Adipose tissue (tissue), 3 donors: ENCODE data around the gene NELL1. TPM values are rescaled to one million over a fixed set of nuclear protein-coding genes. Genes with fewer than 3 reads are reported as not detected.

Experiments used
- H3K27ac ChIP-seq: one replicate; pipeline ENCODE4 v1.5.1; 2013; ENCODE audit warnings: low read depth, low read length
- WGBS, 3 donors: extraction: QIAGEN DNeasy Blood & Tissue Kit; methylation state at CpG; one replicate each; pipeline ENCODE4 v1.1.7; 2013; 5-methylcytosine and 5-hydroxymethylcytosine counted together
- polyA plus RNA-seq, 3 donors: library from polyadenylated mRNA; stranded (reverse); fragments of 200-250 nt; gene quantifications; one replicate each; pipeline ENCODE4 v1.2.3, GENCODE V29; 2013
- donor health status: healthy with polysubstance abuse.
- donor health status: Bipolar disorder and iron deficiency.
- donor health status: healthy.

Gene NELL1
- polyA plus RNA-seq, 3 donors: 0.03 TPM; not detected in 1

GRCh38 chr11:20658135-20658534 is 11.3 kb upstream of the NELL1 start:
- 15 to 59% (median 52%) methylated on average over 1 of the region's 1 CpG for WGBS, 3 donors
- H3K27ac ChIP-seq: no peak overlapping the region

GRCh38 chr11:20661445-20661844 is 7.9 kb upstream of the NELL1 start:
- WGBS, 3 donors: 58 to 65% (median 65%) methylated on average over 3 of the region's 3 CpGs

GRCh38 chr11:20661850-20662249 is 7.5 kb upstream of the NELL1 start:
- H3K27ac ChIP-seq: no peak overlapping the region
- WGBS, 3 donors: 76 to 80% (median 79%) methylated on average over 3 of the region's 3 CpGs

More at GRCh38 chr11:20661445-20661844, 7.9 kb upstream of the NELL1 start:
- no peak overlapping the region for H3K27ac ChIP-seq

GRCh38 chr11:20668131-20668809 is 1.1 kb upstream of the NELL1 start:
- H3K27ac ChIP-seq: no peak overlapping the region
- WGBS, 3 donors: 6 to 16% (median 11%) methylated on average over 10 of the region's 10 CpGs

- H3K27ac ChIP-seq: no peak overlapping the region
- WGBS, 3 donors: 0 to 2% (median 2%) methylated on average over 59 to 60 of the region's 60 CpGs
Observed at GRCh38 chr11:20669820-20670684, 666 bp downstream of the NELL1 start.

- 6 to 9% (median 7%) methylated on average over 21 of the region's 21 CpGs for WGBS, 3 donors
- H3K27ac ChIP-seq: no peak overlapping the region
Observed at GRCh38 chr11:20670932-20671403, 1.6 kb downstream of the NELL1 start.

- 18 to 29% (median 23%) methylated on average over 6 of the region's 6 CpGs for WGBS, 3 donors
- H3K27ac ChIP-seq: no peak overlapping the region
Observed at GRCh38 chr11:20671856-20672546, 2.6 kb downstream of the NELL1 start.

- 17 to 38% (median 24%) methylated on average over 2 of the region's 2 CpGs for WGBS, 3 donors
- H3K27ac ChIP-seq: no peak overlapping the region
Observed at GRCh38 chr11:20672575-20672974, 3.2 kb downstream of the NELL1 start.

- WGBS, 3 donors: 79 to 88% (median 87%) methylated on average over 2 of the region's 2 CpGs
- no peak overlapping the region for H3K27ac ChIP-seq
Observed at GRCh38 chr11:20676658-20677057, 7.3 kb downstream of the NELL1 start.

GRCh38 chr11:20688761-20689160 is 19.4 kb downstream of the NELL1 start:
- H3K27ac ChIP-seq: no peak overlapping the region
- 61 to 77% (median 63%) methylated on average over 3 of the region's 3 CpGs for WGBS, 3 donors

GRCh38 chr11:20707876-20708275 is 38.5 kb downstream of the NELL1 start:
- no peak overlapping the region for H3K27ac ChIP-seq
- 55 to 74% (median 73%) methylated on average over 6 of the region's 6 CpGs for WGBS, 3 donors

- WGBS, 3 donors: 70 to 87% (median 81%) methylated on average over 3 of the region's 3 CpGs
- no peak overlapping the region for H3K27ac ChIP-seq
Observed at GRCh38 chr11:20712912-20713311, 43.5 kb downstream of the NELL1 start.

GRCh38 chr11:20715464-20715863 is 46.1 kb downstream of the NELL1 start:
- no peak overlapping the region for H3K27ac ChIP-seq
- 57 to 71% (median 66%) methylated on average over 1 of the region's 1 CpG for WGBS, 3 donors

- 62 to 73% (median 70%) methylated on average over 3 of the region's 3 CpGs for WGBS, 3 donors
Observed at GRCh38 chr11:20715931-20716330, 46.5 kb downstream of the NELL1 start.

GRCh38 chr11:20719821-20720220 is 50.4 kb downstream of the NELL1 start:
- WGBS, 3 donors: 46 to 66% (median 61%) methylated on average over 2 of the region's 2 CpGs
- no peak overlapping the region for H3K27ac ChIP-seq

More at GRCh38 chr11:20715931-20716330, 46.5 kb downstream of the NELL1 start:
- H3K27ac ChIP-seq: no peak overlapping the region

- no peak overlapping the region for H3K27ac ChIP-seq
- 47 to 53% (median 52%) methylated on average over 1 of the region's 1 CpG for WGBS, 3 donors
Observed at GRCh38 chr11:20723366-20723765, 54.0 kb downstream of the NELL1 start.

- WGBS, 3 donors: 50 to 56% (median 51%) methylated on average over 4 of the region's 4 CpGs
- no peak overlapping the region for H3K27ac ChIP-seq
Observed at GRCh38 chr11:20729597-20730105, 60.3 kb downstream of the NELL1 start.

GRCh38 chr11:20731676-20732215 is 62.4 kb downstream of the NELL1 start:
- WGBS, 3 donors: 52 to 69% (median 66%) methylated on average over 5 of the region's 5 CpGs
- no peak overlapping the region for H3K27ac ChIP-seq
